ENCODE results near the gene C16orf74. TPM values are rescaled to one million over a fixed set of nuclear protein-coding genes. Genes with fewer than 3 reads are reported as not detected.

The C16orf74 gene
- total and polyA plus RNA-seq, 2 donors (not counting 1 experiment from before 2014, with no cell fraction given): 73.0 to 83.3 TPM

DNA sequence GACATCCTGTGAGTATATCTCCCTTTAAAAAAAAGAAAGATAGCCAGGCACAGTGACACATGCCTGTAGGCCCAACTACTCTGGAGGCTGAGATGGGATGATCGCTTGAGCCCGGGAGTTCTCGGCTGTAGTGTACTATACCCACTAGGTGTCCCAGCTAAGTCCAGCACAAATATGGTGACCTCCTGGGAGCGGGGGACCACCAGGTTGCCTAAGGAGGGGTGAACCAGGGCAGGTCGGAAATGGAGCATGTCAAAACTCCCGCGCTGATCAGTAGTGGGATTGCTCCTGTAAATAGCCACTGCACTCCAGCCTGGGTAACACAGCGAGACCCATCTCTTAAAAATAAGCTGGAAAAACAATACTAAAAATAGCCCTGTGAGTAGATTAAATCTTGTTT, 91.6 kb downstream of the C16orf74 start:
- POLR2A ChIA-PET: no interaction called here
- no peak overlapping the region for H3K27ac Mint-ChIP-seq
- TF ChIP-seq, protein P1, sequence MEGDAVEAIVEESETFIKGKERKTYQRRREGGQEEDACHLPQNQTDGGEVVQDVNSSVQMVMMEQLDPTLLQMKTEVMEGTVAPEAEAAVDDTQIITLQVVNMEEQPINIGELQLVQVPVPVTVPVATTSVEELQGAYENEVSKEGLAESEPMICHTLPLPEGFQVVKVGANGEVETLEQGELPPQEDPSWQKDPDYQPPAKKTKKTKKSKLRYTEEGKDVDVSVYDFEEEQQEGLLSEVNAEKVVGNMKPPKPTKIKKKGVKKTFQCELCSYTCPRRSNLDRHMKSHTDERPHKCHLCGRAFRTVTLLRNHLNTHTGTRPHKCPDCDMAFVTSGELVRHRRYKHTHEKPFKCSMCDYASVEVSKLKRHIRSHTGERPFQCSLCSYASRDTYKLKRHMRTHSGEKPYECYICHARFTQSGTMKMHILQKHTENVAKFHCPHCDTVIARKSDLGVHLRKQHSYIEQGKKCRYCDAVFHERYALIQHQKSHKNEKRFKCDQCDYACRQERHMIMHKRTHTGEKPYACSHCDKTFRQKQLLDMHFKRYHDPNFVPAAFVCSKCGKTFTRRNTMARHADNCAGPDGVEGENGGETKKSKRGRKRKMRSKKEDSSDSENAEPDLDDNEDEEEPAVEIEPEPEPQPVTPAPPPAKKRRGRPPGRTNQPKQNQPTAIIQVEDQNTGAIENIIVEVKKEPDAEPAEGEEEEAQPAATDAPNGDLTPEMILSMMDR (IDR thresholded peaks at IDR 0.05): no peak
- no peak for TF ChIP-seq EZH2 (IDR thresholded peaks at IDR 0.05; ENCODE audit: borderline replicate concordance, insufficient read depth, low read depth, low read length, poor library complexity, severe bottlenecking)
- H3K4me1 Mint-ChIP-seq: peaks cover 4% of the 10 kb centered on the region
- no peaks in the 10 kb centered on the region for H3K27me3 Mint-ChIP-seq
- no peaks in the 10 kb centered on the region for H3K4me1 ChIP-seq (ENCODE audit: control insufficient read depth in 2 of 2, insufficient read depth in 2 of 2, low read length in 2 of 2)
- no peak overlapping the region for H3K4me2 ChIP-seq (replicated peaks; ENCODE audit: low read depth, low read length, poor library complexity, severe bottlenecking)
- peaks cover 79% of the 10 kb centered on the region for H4K20me1 ChIP-seq (ENCODE audit: control insufficient read depth, insufficient read depth, low read length, poor library complexity, severe bottlenecking)
- H3K79me2 ChIP-seq (ENCODE audit: control insufficient read depth, insufficient read depth, low read length): peaks cover 20% of the 10 kb centered on the region
- CTCF ChIA-PET: interaction anchor here (0.7 to 6.7 kb wide), 19 partner anchors 9 to 362 kb away, joined by 3 to 58 read pairs (median 4); no protein-coding TSS in a partner anchor
- intact Hi-C loops (cut with micrococcal nuclease): loop anchor here (1.0 kb wide), 2 partner anchors 59 to 100 kb away; no protein-coding TSS in a partner anchor
- no peak for ATAC-seq (ENCODE audit: low read depth)
- no peak overlapping the region for H3K4me3 Mint-ChIP-seq
- H3K9me3 Mint-ChIP-seq (ENCODE audit: insufficient read depth): no peaks in the 10 kb centered on the region
- no peak overlapping the region for H3K27ac ChIP-seq (ENCODE audit: low read length in 2 of 2)
- no peak for DNase-seq
- no peaks in the 10 kb centered on the region for H3K9me3 ChIP-seq (ENCODE audit: control extremely low read depth in 1 of 3, control insufficient read depth in 2 of 3, insufficient read depth in 1 of 3, low read length in 2 of 3)
- H3K4me3 ChIP-seq (ENCODE audit: control extremely low read depth in 1 of 5, extremely low read depth in 1 of 5, insufficient read depth in 1 of 5, low read depth in 2 of 5, low read length in 4 of 5): no peak overlapping the region
- H3K36me3 ChIP-seq (replicated peaks in 1 of 2; ENCODE audit: control extremely low read depth in 1 of 2, control insufficient read depth in 1 of 2, extremely low read depth in 1 of 2, insufficient read depth in 2 of 2, low read length in 1 of 2): peaks cover 5 to 86% of the 10 kb centered on the region in 2 experiments
- H2AFZ ChIP-seq (ENCODE audit: insufficient read depth, low read depth, low read length, poor library complexity, severe bottlenecking): no peak overlapping the region
- H3K9ac ChIP-seq (ENCODE audit: low read length): no peak overlapping the region
- WGBS (ENCODE audit: insufficient coverage): 96% methylated on average over 7 of the region's 8 CpGs
- H3K27me3 ChIP-seq (replicated peaks in 1 of 4; ENCODE audit: control extremely low read depth in 1 of 4, control insufficient read depth in 3 of 4, insufficient read depth in 4 of 4, low read length in 3 of 4): no peaks in the 10 kb centered on the region

DNA sequence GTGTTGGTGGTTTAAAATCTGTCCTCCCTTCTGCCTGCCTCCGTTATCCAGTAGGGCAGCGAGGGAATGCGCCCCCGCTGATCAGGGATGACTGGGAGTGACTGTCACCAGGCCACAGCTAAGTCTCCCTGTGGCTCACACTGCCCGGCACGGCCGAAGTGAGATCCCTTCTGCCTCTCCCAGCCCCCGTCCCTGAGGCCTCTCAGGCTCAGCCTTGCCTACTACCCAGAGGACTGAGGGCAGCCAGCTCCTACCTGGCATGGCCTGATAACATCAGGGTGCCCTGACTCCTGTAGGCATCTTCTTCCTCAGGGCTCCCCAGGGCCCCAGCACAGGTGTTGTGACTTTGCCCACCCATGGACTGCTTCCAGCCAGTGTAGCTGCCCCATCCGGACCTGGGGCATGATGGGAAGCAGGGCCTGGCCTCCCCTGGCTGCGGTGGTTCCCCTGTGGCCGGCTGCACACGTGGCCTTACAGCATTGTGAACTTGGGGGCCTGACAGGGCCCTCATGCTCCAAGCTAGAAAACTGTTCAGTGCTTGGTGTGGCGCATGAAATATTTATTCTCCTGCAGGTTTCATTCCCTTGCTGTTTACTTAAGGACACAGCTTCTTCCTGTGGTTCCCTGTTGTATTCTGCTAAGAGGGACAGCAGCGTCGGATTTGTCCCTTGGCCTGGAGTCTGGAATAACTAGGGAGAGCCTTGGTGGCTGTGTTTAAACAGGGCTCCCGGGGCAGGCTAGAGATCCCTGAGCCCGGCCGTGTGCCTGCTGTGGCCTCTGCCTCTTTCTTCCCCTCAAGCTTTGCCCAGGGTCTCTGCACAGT, 92.2 kb downstream of the C16orf74 start:
- intact Hi-C loops (cut with micrococcal nuclease): loop anchor here (1.0 kb wide), 2 partner anchors 60 to 101 kb away; no protein-coding TSS in a partner anchor
- H3K36me3 ChIP-seq (replicated peaks in 1 of 2; ENCODE audit: control extremely low read depth in 1 of 2, control insufficient read depth in 1 of 2, extremely low read depth in 1 of 2, insufficient read depth in 2 of 2, low read length in 1 of 2): peaks cover 5 to 86% of the 10 kb centered on the region in 2 experiments
- H3K4me1 ChIP-seq (ENCODE audit: control insufficient read depth in 2 of 2, insufficient read depth in 2 of 2, low read length in 2 of 2): no peaks in the 10 kb centered on the region
- ATAC-seq (ENCODE audit: low read depth): no peak
- no peaks in the 10 kb centered on the region for H3K27me3 ChIP-seq (replicated peaks in 1 of 4; ENCODE audit: control extremely low read depth in 1 of 4, control insufficient read depth in 3 of 4, insufficient read depth in 4 of 4, low read length in 3 of 4)
- TF ChIP-seq, protein P1 (IDR thresholded peaks at IDR 0.05): no peak
- TF ChIP-seq EZH2 (IDR thresholded peaks at IDR 0.05; ENCODE audit: borderline replicate concordance, insufficient read depth, low read depth, low read length, poor library complexity, severe bottlenecking): no peak
- peaks cover 4% of the 10 kb centered on the region for H3K4me1 Mint-ChIP-seq
- no peak overlapping the region for H3K9ac ChIP-seq (ENCODE audit: low read length)
- POLR2A ChIA-PET: no interaction called here
- H3K79me2 ChIP-seq (ENCODE audit: control insufficient read depth, insufficient read depth, low read length): peaks cover 20% of the 10 kb centered on the region
- H4K20me1 ChIP-seq (ENCODE audit: control insufficient read depth, insufficient read depth, low read length, poor library complexity, severe bottlenecking): peaks cover 85% of the 10 kb centered on the region
- WGBS (ENCODE audit: insufficient coverage): 93% methylated on average over 18 of the region's 18 CpGs
- no peak for DNase-seq
- H3K4me2 ChIP-seq (replicated peaks; ENCODE audit: low read depth, low read length, poor library complexity, severe bottlenecking): no peak overlapping the region
- H3K27ac Mint-ChIP-seq: no peak overlapping the region
- H3K9me3 Mint-ChIP-seq (ENCODE audit: insufficient read depth): no peaks in the 10 kb centered on the region
- H3K9me3 ChIP-seq (ENCODE audit: control extremely low read depth in 1 of 3, control insufficient read depth in 2 of 3, insufficient read depth in 1 of 3, low read length in 2 of 3): no peaks in the 10 kb centered on the region
- no peak overlapping the region for H3K4me3 Mint-ChIP-seq
- no peaks in the 10 kb centered on the region for H3K27me3 Mint-ChIP-seq
- no peak overlapping the region for H3K27ac ChIP-seq (ENCODE audit: low read length in 2 of 2)
- no peak overlapping the region for H3K4me3 ChIP-seq (ENCODE audit: control extremely low read depth in 1 of 5, extremely low read depth in 1 of 5, insufficient read depth in 1 of 5, low read depth in 2 of 5, low read length in 4 of 5)
- CTCF ChIA-PET: interaction anchor here (0.6 to 6.7 kb wide), 24 partner anchors 10 to 363 kb away, joined by 3 to 58 read pairs (median 4); partner anchors contain the start of gene GSE1
- no peak overlapping the region for H2AFZ ChIP-seq (ENCODE audit: insufficient read depth, low read depth, low read length, poor library complexity, severe bottlenecking)

All from B cell (primary cell).